ENCODE data around the gene GLT8D2. TPM values are rescaled to one million over a fixed set of nuclear protein-coding genes. Genes with fewer than 3 reads are reported as not detected.

The GLT8D2 gene
- total RNA-seq, 1 donor from 2014 or later: 38.8 TPM

- Mint-ChIP-seq H3K27ac (ENCODE audit: unreplicated experiment) (peak overlapping the region; percentile 99), H3K27me3 (ENCODE audit: low read depth) (no peaks in the 10 kb centered on the region), H3K36me3 (ENCODE audit: low read depth) (peaks cover 11% of the 10 kb centered on the region), H3K4me3 (ENCODE audit: unreplicated experiment) (peak overlapping the region; percentile 91), H3K9me3 (ENCODE audit: low read depth) (no peaks in the 10 kb centered on the region), H3K4me1 (ENCODE audit: low read depth) (peaks cover 44% of the 10 kb centered on the region)
- DNase-seq (ENCODE audit: low spot score): no peak
- no peak for TF ChIP-seq CTCF (IDR thresholded peaks at IDR 0.05)
These were observed 94.0 kb downstream of the GLT8D2 start for GRCh38 chr12:103955811-103956508.

GRCh38 chr12:103952497-103952896, 97.5 kb downstream of the GLT8D2 start:
- peaks cover 28% of the 10 kb centered on the region for H3K36me3 Mint-ChIP-seq (ENCODE audit: low read depth)
- peaks cover 27% of the 10 kb centered on the region for H3K4me1 Mint-ChIP-seq (ENCODE audit: low read depth)
- no peak overlapping the region for H3K4me3 Mint-ChIP-seq (ENCODE audit: unreplicated experiment)
- H3K9me3 Mint-ChIP-seq (ENCODE audit: low read depth): no peaks in the 10 kb centered on the region
- TF ChIP-seq CTCF (IDR thresholded peaks at IDR 0.05): no peak
- no peaks in the 10 kb centered on the region for H3K27me3 Mint-ChIP-seq (ENCODE audit: low read depth)
- H3K27ac Mint-ChIP-seq (ENCODE audit: unreplicated experiment): no peak overlapping the region
- DNase-seq (ENCODE audit: low spot score): no peak

- Mint-ChIP-seq H3K27me3 (ENCODE audit: low read depth) (no peaks in the 10 kb centered on the region), H3K4me3 (ENCODE audit: unreplicated experiment) (no peak overlapping the region), H3K4me1 (ENCODE audit: low read depth) (no peaks in the 10 kb centered on the region), H3K9me3 (ENCODE audit: low read depth) (no peaks in the 10 kb centered on the region), H3K36me3 (ENCODE audit: low read depth) (peaks cover 34% of the 10 kb centered on the region), H3K27ac (ENCODE audit: unreplicated experiment) (peak overlapping the region; percentile 9)
- DNase-seq (ENCODE audit: low spot score): no peak
- no peak for TF ChIP-seq CTCF (IDR thresholded peaks at IDR 0.05)
These were observed 101.1 kb downstream of the GLT8D2 start for GRCh38 chr12:103948746-103949406.

- peaks cover 38% of the 10 kb centered on the region for H3K36me3 Mint-ChIP-seq (ENCODE audit: low read depth)
- TF ChIP-seq CTCF (IDR thresholded peaks at IDR 0.05): no peak
- no peak overlapping the region for H3K4me3 Mint-ChIP-seq (ENCODE audit: unreplicated experiment)
- no peak for DNase-seq (ENCODE audit: low spot score)
- H3K27me3 Mint-ChIP-seq (ENCODE audit: low read depth): no peaks in the 10 kb centered on the region
- no peaks in the 10 kb centered on the region for H3K9me3 Mint-ChIP-seq (ENCODE audit: low read depth)
- H3K27ac Mint-ChIP-seq (ENCODE audit: unreplicated experiment): peak overlapping the region; percentile 80
- no peaks in the 10 kb centered on the region for H3K4me1 Mint-ChIP-seq (ENCODE audit: low read depth)
These were observed 102.0 kb downstream of the GLT8D2 start for GRCh38 chr12:103947871-103948555.

GRCh38 chr12:103944964-103945363, 105.0 kb downstream of the GLT8D2 start:
- H3K27me3 Mint-ChIP-seq (ENCODE audit: low read depth): no peaks in the 10 kb centered on the region
- DNase-seq (ENCODE audit: low spot score): no peak
- H3K27ac Mint-ChIP-seq (ENCODE audit: unreplicated experiment): no peak overlapping the region
- H3K36me3 Mint-ChIP-seq (ENCODE audit: low read depth): peaks cover 46% of the 10 kb centered on the region
- no peaks in the 10 kb centered on the region for H3K9me3 Mint-ChIP-seq (ENCODE audit: low read depth)
- H3K4me1 Mint-ChIP-seq (ENCODE audit: low read depth): no peaks in the 10 kb centered on the region
- TF ChIP-seq CTCF (IDR thresholded peaks at IDR 0.05): no peak
- H3K4me3 Mint-ChIP-seq (ENCODE audit: unreplicated experiment): no peak overlapping the region

Data from chondrocyte (in vitro differentiated cells).